SK-N-MC (cell line): Measurements from ENCODE around the gene TYROBP.
"Not testable (repeated sequence)": the region's sequence is repeated elsewhere in the genome, so short reads cannot be mapped to it uniquely, and the experiment has no call there.

Experiments
- DNase-seq: peaks from one replicate; pipeline ENCODE4 v3.0.0-alpha.2; 2011; ENCODE audit warnings: low read depth, low spot score
- H3K27ac ChIP-seq: fragments of 200-600 bp; sonication (generic); 2 replicates; pipeline ENCODE4 v1.5.1; 2016; ENCODE audit warnings: mixed run types
- H3K36me3 ChIP-seq: fragments of 200-600 bp; sonication (generic); 2 replicates; pipeline ENCODE4 v1.6.1; 2017; ENCODE audit warnings: antibody characterized with exemption, low read length, mixed read lengths; ENCODE audit not compliant: insufficient read depth
- H3K4me3 ChIP-seq: fragments of 200-600 bp; sonication (generic); 2 replicates; pipeline ENCODE4 v1.5.1; 2016
- H3K9ac ChIP-seq: fragments of 200-600 bp; sonication (generic); 2 replicates; pipeline ENCODE4 v1.8.0; 2017; ENCODE audit warnings: mixed run types, mixed read lengths; ENCODE audit not compliant: insufficient read length
- H3K9me3 ChIP-seq: fragments of 200-600 bp; sonication (generic); 2 replicates; pipeline ENCODE4 v1.6.1; 2017; ENCODE audit warnings: low read depth, mild to moderate bottlenecking, antibody characterized with exemption, low read length, moderate library complexity, mixed read lengths
- EZH2 ChIP-seq: fragments of 200-600 bp; sonication (generic); IDR thresholded peaks from one replicate; pipeline ENCODE4 v1.6.1; 2017; ENCODE audit warnings: antibody characterized with exemption
- FOXP2 ChIP-seq: optimal IDR thresholded peaks from 2 replicates; pipeline ENCODE3; 2011; ENCODE audit warnings: mild to moderate bottlenecking, moderate library complexity; ENCODE audit not compliant: insufficient read depth; ENCODE audit errors: extremely low read length, control extremely low read depth
- POLR2AphosphoS5 ChIP-seq: IDR thresholded peaks from 2 replicates; pipeline ENCODE4 v1.6.1; 2012; ENCODE audit warnings: mild to moderate bottlenecking, low read depth, low read length, borderline replicate concordance

The TYROBP gene

GRCh38 chr19:35872180-35872579, 35.9 kb downstream of the TYROBP start:
- no peak for DNase-seq
- Histone ChIP-seq H3K4me3 (no peak overlapping the region), H3K36me3 (no peaks in the 10 kb centered on the region), H3K27ac (no peak overlapping the region), H3K9me3 (no peaks in the 10 kb centered on the region), H3K9ac (no peak overlapping the region)
- TF ChIP-seq POLR2AphosphoS5 (no peak), EZH2 (no peak), FOXP2 (no peak)

- Histone ChIP-seq H3K4me3 (no peak overlapping the region), H3K36me3 (no peaks in the 10 kb centered on the region), H3K27ac (no peak overlapping the region), H3K9ac (no peak overlapping the region), H3K9me3 (no peaks in the 10 kb centered on the region)
- DNase-seq, result no peak
- TF ChIP-seq EZH2 (no peak), POLR2AphosphoS5 (no peak), FOXP2 (no peak)
Measured at GRCh38 chr19:35871611-35872010, 36.5 kb downstream of the TYROBP start.

- no peak overlapping the region for H3K27ac ChIP-seq
- H3K9me3 ChIP-seq, result no peaks in the 10 kb centered on the region
- H3K4me3 ChIP-seq, result no peak overlapping the region
- TF ChIP-seq POLR2AphosphoS5 (no peak), FOXP2 (no peak), EZH2 (no peak)
- no peak overlapping the region for H3K9ac ChIP-seq
- no peak for DNase-seq
- H3K36me3 ChIP-seq, result no peaks in the 10 kb centered on the region
Measured at GRCh38 chr19:35870798-35871197, 37.3 kb downstream of the TYROBP start.

GRCh38 chr19:35870124-35870736, 37.9 kb downstream of the TYROBP start:
- not testable (repeated sequence) for H3K9ac ChIP-seq, H3K27ac ChIP-seq, DNase-seq, H3K36me3 ChIP-seq, H3K9me3 ChIP-seq
- peak overlapping the region; percentile 82 for H3K4me3 ChIP-seq

- H3K4me3 ChIP-seq, result peak overlapping the region; percentile 82
- H3K27ac ChIP-seq, result peak overlapping the region; percentile 52; the same call in 1 of the 2 replicates
- DNase-seq, result peak; percentile 85
- no peak overlapping the region for H3K9ac ChIP-seq
- TF ChIP-seq EZH2, result no peak
- no peak for TF ChIP-seq FOXP2
- TF ChIP-seq POLR2AphosphoS5, result peak; percentile 56; the same call in 1 of the 2 replicates
- no peaks in the 10 kb centered on the region for H3K9me3 ChIP-seq
- no peaks in the 10 kb centered on the region for H3K36me3 ChIP-seq
Measured at GRCh38 chr19:35869327-35870123, 38.6 kb downstream of the TYROBP start.

GRCh38 chr19:35868823-35869326, 39.2 kb downstream of the TYROBP start:
- Histone ChIP-seq H3K9me3 (no peaks in the 10 kb centered on the region), H3K27ac (no peak overlapping the region), H3K36me3 (no peaks in the 10 kb centered on the region), H3K9ac (no peak overlapping the region), H3K4me3 (peak overlapping the region; percentile 82)
- TF ChIP-seq POLR2AphosphoS5 (no peak), EZH2 (no peak), FOXP2 (no peak)
- no peak for DNase-seq

- no peak for DNase-seq
- Histone ChIP-seq H3K9ac (no peak within 1 kb of the TSS), H3K4me3 (peak within 1 kb of the TSS; percentile 82), H3K36me3 (no peaks in the 10 kb centered on the region), H3K27ac (peak within 1 kb of the TSS; percentile 52; the same call in 1 of the 2 replicates), H3K9me3 (no peaks in the 10 kb centered on the region)
- TF ChIP-seq EZH2 (no peak), POLR2AphosphoS5 (no peak), FOXP2 (no peak)
Measured at GRCh38 chr19:35868172-35868822, 39.8 kb downstream of the TYROBP start, which contains the start of gene APLP1. Gene APLP1, plus strand, starts transcription at chr19:35868574. Its CDS starts 63 bp downstream, at chr19:35868637.

- TF ChIP-seq POLR2AphosphoS5 (no peak), FOXP2 (no peak), EZH2 (no peak)
- no peak for DNase-seq
- H3K27ac ChIP-seq, result no peak overlapping the region
- H3K9ac ChIP-seq, result no peak overlapping the region
- no peaks in the 10 kb centered on the region for H3K9me3 ChIP-seq
- H3K36me3 ChIP-seq, result no peaks in the 10 kb centered on the region
- no peak overlapping the region for H3K4me3 ChIP-seq
Measured at GRCh38 chr19:35863018-35863417, 45.1 kb downstream of the TYROBP start.
